ENCODE measurements around the gene HFE. TPM values are rescaled to one million over a fixed set of nuclear protein-coding genes. Genes with fewer than 3 reads are reported as not detected.

The HFE gene
- total RNA-seq, 1 donor from 2014 or later, result 13.5 TPM

DNA sequence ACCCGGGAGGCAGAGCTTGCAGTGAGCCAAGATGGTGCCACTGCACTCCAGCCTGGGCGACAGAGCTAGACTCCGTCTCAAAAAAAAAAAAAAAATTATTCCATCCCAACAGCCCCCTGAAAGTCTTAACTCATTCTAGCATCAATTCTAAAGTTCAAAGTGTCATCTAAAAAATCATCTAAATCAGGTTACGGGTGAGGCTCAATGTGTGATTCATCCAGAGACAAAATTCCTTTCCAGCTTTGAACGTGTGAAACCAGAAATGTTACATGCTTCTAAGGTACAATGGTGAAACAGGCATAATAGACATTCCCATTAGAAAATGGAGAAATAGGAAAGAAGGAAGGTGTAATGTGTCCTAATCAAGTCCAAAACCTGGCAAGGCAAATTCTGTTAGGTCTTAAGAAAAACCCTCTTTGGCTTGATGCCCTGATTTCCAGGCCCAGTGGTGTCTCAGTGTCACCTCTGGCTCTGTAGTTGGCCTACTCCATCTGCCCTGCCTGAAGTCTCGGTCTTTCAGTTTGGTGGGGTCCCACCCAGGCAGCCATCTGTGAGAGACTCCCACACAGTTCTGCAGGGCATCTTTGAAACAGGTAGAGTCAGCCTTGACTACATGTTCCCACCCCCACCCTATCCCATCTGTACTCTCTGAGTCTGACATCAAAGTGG is 43.5 kb downstream of the HFE start:
- no peak for DNase-seq (ENCODE audit: low spot score)

GRCh38 chr6:26131618-26132017 is 44.4 kb downstream of the HFE start:
- DNase-seq (ENCODE audit: low spot score), result no peak

DNA sequence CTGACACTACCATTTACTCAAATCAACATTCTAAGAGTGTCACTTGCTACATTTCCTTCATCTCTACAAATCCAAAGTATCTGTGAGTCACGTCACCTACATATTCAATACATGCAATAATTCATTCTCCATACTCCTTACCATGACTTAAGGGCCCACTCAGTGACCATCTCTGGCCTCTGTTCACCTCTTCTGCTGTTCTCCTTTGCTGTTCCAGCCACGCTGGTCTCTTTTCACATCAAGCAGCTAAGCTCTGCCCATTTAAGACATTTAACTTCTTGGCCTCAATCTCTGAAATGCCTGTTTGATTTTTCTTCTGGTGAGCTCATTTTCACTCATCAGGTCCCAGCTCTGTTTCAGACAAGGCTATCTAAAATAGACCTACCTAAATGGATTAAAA is 46.5 kb downstream of the HFE start:
- DNase-seq (ENCODE audit: low spot score), result no peak

GRCh38 chr6:26136321-26136720 is 49.1 kb downstream of the HFE start:
- no peak for DNase-seq (ENCODE audit: low spot score)

GRCh38 chr6:26140254-26140966 is 53.2 kb downstream of the HFE start:
- no peak for DNase-seq (ENCODE audit: low spot score)

DNA sequence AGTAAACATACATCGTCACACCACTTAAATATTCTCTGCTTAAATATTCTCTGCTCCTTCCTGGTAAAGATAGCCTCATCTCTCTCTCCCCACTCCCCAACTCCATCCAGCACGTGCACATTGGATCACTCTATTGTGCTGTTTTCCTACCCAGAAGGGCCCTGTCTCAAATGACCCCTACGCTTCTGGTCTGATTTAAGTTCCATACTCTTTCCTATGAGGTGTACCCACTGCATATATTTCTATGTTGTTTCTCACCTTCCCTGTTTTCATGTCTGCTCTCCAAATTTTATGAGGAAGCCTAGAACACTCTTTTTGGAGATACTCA is 53.7 kb downstream of the HFE start:
- no peak for DNase-seq (ENCODE audit: low spot score)

DNA sequence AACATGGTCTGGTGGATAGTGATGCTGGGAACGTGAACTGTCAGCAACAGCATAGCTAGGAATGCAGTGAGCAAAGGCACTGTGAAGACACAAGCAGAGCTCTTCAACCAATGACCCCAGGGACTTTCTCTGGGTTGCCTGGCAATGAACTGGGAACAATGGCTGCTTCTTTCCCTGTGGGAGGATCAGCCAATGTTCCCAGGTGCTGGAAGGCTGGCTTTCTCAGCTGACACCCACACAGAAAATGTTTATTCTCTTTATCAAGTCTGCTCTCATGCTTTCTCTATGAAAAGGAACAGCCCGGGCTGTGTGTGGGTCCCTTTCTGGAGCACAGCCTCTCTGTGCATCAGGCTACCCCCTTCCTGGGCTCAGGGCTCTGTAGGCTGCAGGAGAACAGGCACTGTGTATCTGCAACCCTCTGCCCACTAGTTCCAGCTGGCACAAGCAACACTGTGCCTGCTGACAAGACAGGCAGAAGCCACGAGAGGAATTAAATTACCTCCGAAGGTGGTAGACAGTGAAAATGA is 54.2 kb downstream of the HFE start:
- DNase-seq (ENCODE audit: low spot score), result no peak

DNA sequence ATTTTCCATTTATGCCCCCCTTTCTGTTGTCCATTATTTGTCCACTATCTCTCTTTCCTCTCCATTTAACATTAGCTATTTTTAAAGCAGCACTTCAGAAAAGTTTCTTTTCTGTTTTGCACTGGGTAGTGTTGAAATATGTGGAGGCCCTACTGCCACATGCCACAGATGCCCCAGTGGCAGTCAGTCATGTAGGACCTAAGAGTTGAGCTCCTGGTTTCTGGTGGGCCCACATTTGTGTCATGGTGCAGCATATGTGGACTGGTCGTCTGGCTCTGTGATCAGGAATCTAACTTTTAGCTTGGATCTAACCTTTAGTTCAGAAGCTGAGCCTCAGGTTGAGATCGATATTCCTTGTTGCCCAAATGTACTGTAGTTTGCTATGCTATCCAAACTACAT is 54.8 kb downstream of the HFE start:
- no peak for DNase-seq (ENCODE audit: low spot score)

Other genes starting within 250 kb of the HFE start
- not detected for gene SLC17A3, start 213.2 kb upstream of the HFE start, total RNA-seq
- not detected for gene SLC17A2, start 156.7 kb upstream of the HFE start, total RNA-seq
- 11.5 TPM for gene TRIM38, start 124.6 kb upstream of the HFE start, total RNA-seq

All from mesenteric fat pad (tissue), 1 donor.